SW 1271 (cell line): ENCODE results near the gene FBXO28.

Experiments
- DNase-seq, 2 experiments: peaks; one replicate each; lab custom pipeline; 2025; lab: John Stamatoyannopoulos, UW

FBXO28 gene

GRCh38 chr1:224095867-224096266 lies 18.0 kb upstream of the FBXO28 start:
- DNase-seq: no peak

- DNase-seq: no peak
These were observed 17.1 kb upstream of the FBXO28 start for GRCh38 chr1:224096773-224097172.

GRCh38 chr1:224098007-224098406 lies 15.9 kb upstream of the FBXO28 start:
- DNase-seq: no peak

GRCh38 chr1:224106568-224107281 lies 7.2 kb upstream of the FBXO28 start:
- peak in 1 of 2 experiments; percentile 43 for DNase-seq

GRCh38 chr1:224107282-224107625 lies 6.7 kb upstream of the FBXO28 start:
- no peak for DNase-seq

GRCh38 chr1:224108991-224109390 lies 4.9 kb upstream of the FBXO28 start:
- no peak for DNase-seq

GRCh38 chr1:224109981-224110380 lies 3.9 kb upstream of the FBXO28 start:
- DNase-seq: no peak

- DNase-seq: no peak
These were observed 906 bp upstream of the FBXO28 start for GRCh38 chr1:224113005-224113404.

- DNase-seq: no peak
These were observed 380 bp upstream of the FBXO28 start for GRCh38 chr1:224113545-224113917.

- DNase-seq: no peak
These were observed 870 bp downstream of the FBXO28 start for GRCh38 chr1:224114787-224115175.

GRCh38 chr1:224116131-224116530 lies 2.2 kb downstream of the FBXO28 start:
- peak in 1 of 2 experiments; percentile 71 for DNase-seq

- DNase-seq: no peak
These were observed 4.8 kb downstream of the FBXO28 start for GRCh38 chr1:224118688-224119087.

GRCh38 chr1:224123136-224123535 lies 9.2 kb downstream of the FBXO28 start:
- no peak for DNase-seq

GRCh38 chr1:224124220-224124619 lies 10.3 kb downstream of the FBXO28 start:
- no peak for DNase-seq

GRCh38 chr1:224127925-224128819 lies 14.3 kb downstream of the FBXO28 start:
- DNase-seq: peak in 1 of 2 experiments; percentile 23

- DNase-seq: no peak
These were observed 17.3 kb downstream of the FBXO28 start for GRCh38 chr1:224131253-224131652.

GRCh38 chr1:224132901-224133300 lies 19.0 kb downstream of the FBXO28 start:
- no peak for DNase-seq

GRCh38 chr1:224133741-224134299 lies 19.9 kb downstream of the FBXO28 start:
- DNase-seq: no peak

- DNase-seq: no peak
These were observed 23.6 kb downstream of the FBXO28 start for GRCh38 chr1:224137518-224137917.

GRCh38 chr1:224138198-224138597 lies 24.3 kb downstream of the FBXO28 start:
- no peak for DNase-seq

GRCh38 chr1:224141693-224142092 lies 27.8 kb downstream of the FBXO28 start:
- DNase-seq: no peak

GRCh38 chr1:224149709-224150108 lies 35.8 kb downstream of the FBXO28 start:
- no peak for DNase-seq

GRCh38 chr1:224151117-224151516 lies 37.2 kb downstream of the FBXO28 start:
- no peak for DNase-seq
